Left ventricle myocardium superior (tissue), 1 donor: ENCODE results near the gene FARP1. TPM values are rescaled to one million over a fixed set of nuclear protein-coding genes. Genes with fewer than 3 reads are reported as not detected.

Source experiments
- ATAC-seq: fragments of 200-7000 bp; cut with Tn5 transposase; one replicate; pipeline ENCODE4 v1.9.1; 2020; ENCODE audit warnings: mild to moderate bottlenecking, moderate library complexity
- DNase-seq: peaks from one replicate; pipeline ENCODE4 v3.0.0-alpha.2; 2020
- intact Hi-C: fragments of 100-400 bp; cut with micrococcal nuclease; formaldehyde crosslinking; loops from one replicate; pipeline ENCODE4 v1.11.0; 2022
- total RNA-seq: library from RNA; stranded (reverse); fragmentation: NEBNext Ultra II Directional; extraction: Animal tissue kit (Norgen Biotek cat#: 25700); gene quantifications from one replicate; pipeline ENCODE4 v1.2.1, GENCODE V29; 2021
- donor health status: DM: no; HTN: yes; CAD: no; lungs with severe emphysema.

The FARP1 gene
- total RNA-seq, 1 donor from 2014 or later = 14.9 TPM

- no peak for ATAC-seq
- intact Hi-C loops = no loop called here
- DNase-seq = no peak
Observed at GRCh38 chr13:98240135-98240534, 97.2 kb downstream of the FARP1 start.

DNA sequence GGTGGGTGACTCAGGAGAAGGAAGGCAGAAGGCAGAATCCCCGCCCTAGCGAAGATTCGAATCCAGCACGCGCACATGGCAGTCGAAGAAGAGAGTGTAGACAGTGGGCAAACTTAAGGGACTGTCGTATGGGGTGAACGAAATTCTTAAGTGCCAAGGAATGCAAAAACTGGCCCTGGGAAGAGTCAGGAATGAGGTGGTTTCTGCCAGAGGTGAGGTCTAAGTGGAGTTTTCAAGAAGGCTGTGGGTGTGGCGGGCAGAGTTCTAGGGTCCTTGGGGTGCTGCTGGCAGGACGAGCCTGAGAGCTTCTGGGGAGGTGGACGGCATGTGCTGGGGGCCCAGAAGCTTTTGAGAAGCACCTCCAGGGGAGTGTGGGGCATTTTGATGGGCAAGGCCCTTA lies 98.1 kb downstream of the FARP1 start:
- no peak for DNase-seq
- intact Hi-C loops = no loop called here
- no peak for ATAC-seq

- ATAC-seq (no peak), DNase-seq (no peak)
- intact Hi-C loops = no loop called here
Observed at GRCh38 chr13:98241976-98242375, 99.1 kb downstream of the FARP1 start.

DNA sequence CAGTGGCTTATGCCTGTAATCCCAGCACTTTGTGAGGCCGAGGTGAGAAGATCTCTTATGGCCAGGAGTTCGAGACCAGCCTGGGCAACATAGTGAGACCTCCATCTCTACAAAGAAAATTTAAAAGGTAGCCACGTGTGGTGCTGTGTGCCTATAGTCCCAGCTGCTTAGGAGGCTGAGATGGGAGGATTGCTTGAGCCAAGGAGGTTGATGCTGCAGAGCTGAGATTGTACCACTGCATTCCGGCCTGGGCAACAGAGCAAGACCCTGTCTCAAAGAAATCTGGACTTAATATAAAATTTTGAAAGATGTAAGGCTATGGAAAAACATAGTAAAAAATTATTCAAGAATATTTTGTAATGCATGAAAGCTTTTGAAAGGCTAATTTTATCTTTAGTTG lies 99.5 kb downstream of the FARP1 start:
- DNase-seq (no peak), ATAC-seq (no peak)
- intact Hi-C loops = no loop called here

GRCh38 chr13:98243929-98244272 lies 101.0 kb downstream of the FARP1 start:
- intact Hi-C loops = no loop called here
- ATAC-seq (no peak), DNase-seq (no peak)

- no peak for DNase-seq
- intact Hi-C loops = no loop called here
- ATAC-seq = no peak
Observed at GRCh38 chr13:98246538-98247172, 103.8 kb downstream of the FARP1 start.

DNA sequence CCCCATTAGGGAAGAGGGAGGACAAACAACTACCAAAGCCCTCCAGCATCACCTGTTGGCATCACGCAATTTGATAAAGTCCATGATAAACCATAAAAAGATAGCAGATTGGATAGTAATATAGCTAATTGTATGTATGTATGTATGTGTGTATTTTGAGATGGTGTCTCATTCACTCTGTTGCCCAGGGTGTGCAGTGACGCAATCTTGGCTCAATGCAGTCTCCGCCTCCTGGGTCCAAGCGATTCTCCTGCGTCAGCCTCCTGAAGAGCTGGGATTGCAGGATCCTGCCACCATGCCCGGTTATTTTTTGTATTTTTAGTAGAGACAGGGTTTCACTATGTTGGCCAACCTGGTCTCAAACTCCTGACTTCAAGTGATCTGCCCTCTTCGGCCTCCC lies 108.8 kb downstream of the FARP1 start:
- DNase-seq (no peak), ATAC-seq (no peak)
- intact Hi-C loops = no loop called here

DNA sequence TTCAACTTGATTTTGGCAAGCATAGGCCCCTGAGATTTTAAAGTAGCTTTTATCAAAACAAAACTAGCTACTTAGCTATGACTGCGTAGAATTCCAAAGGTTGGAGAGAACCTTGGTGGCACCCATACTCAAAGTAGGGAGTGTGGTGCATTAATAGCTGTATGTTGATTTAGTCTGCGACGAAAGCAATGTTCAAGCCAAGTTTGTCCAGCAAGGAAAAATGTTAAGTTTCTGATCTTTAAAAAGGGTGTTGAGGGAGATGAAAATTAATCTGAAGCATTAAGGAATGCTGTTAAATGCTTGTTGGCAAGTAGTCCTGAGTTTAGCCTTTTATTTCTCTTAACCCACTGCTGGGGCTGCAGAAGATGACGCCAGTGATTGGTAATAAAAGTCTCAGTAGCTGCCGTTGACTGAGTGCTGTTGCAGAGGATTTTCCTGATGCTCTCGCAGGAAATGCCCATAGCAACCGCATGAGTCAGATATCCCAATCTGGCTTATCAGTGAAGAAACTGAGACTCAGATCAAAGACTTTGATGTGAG lies 110.1 kb downstream of the FARP1 start:
- DNase-seq (no peak), ATAC-seq (no peak)
- intact Hi-C loops = no loop called here

- DNase-seq (no peak), ATAC-seq (no peak)
- intact Hi-C loops = no loop called here
Observed at GRCh38 chr13:98253526-98253925, 110.6 kb downstream of the FARP1 start.

DNA sequence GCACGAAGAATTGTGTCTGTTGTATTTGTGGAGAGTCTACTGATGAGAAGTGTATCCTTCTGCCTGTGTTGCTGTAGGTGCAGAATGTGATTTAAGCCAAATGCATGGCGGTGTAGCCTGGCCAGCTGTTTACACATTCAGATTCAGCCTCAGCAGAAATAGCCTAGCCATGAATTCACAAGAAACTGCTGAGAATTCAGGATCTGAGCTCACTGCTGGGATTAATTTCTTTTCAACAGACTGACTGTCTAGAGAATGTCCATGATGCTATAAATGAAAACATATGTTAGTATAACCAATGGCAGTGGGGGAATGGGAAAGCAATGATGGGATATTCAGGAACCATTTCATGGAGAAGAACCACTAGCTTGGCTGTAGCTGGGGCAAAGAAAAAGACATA lies 111.6 kb downstream of the FARP1 start:
- no peak for DNase-seq
- intact Hi-C loops = no loop called here
- no peak for ATAC-seq

- intact Hi-C loops = no loop called here
- DNase-seq = no peak
- ATAC-seq = no peak
Observed at GRCh38 chr13:98258226-98258625, 115.3 kb downstream of the FARP1 start.

DNA sequence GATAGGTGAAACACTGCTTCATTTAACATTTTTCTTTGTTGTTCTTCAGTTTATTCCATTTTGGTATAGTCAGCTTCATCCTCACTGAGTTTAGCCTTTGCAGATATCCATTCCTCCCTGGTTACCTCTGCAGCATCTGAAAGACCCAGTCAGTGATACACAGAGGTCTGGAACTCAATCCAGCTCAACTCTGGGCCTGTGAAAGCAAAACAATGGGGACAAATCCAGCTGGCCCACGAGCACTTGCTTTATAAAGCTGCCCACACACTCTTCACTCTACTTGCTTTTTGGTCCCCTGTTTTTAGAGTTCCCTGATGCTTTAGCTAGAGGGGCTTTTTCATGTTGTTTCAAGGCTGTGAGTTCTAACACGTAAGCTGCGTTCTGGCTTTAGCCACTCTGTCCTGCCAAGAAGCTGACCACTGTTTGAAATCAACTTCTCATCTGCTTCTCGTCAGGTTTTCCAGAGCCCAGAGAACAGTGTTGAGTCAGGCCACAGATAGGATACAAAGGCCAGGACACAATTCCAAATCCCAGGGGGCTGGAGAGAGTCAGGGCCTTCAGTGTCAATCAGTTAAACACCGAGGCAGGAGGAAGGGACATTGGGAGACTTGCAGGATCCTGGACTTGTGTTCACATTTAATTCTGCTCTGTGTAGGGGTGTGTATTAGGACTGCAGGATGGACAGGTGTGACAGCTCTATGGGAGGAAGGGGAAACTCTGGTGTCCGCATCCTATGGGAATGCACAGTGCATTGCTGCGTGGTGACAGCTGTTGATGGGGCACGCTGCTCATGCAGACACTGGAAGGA lies 117.7 kb downstream of the FARP1 start:
- DNase-seq = no peak
- ATAC-seq = peak; percentile 22
- intact Hi-C loops = no loop called here

DNA sequence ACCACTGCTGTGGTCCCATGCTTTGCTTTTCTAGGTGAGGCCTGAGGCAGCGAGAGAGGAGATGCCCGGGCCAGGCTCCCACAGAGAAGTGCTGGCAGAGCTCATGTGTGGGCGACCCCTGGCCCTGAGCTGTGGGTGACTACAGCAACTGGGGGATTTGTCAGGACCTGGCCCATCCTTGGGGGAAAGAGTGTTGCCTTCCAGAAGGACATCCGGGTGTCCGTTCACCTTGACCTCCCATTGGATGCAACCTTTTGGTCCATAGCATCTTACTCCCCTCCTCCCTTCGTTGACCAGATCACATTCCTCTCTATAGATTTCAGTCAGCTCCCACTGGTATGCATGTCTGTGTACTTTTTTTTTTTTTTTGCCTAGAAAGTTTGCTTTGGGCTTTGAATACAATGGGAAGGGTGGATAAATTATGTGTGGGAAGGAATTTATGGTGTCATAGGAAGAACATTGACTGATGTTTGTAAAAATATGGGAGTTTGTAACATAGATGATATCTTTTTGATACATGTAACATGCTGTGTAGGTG lies 118.3 kb downstream of the FARP1 start:
- intact Hi-C loops = no loop called here
- ATAC-seq (no peak), DNase-seq (no peak)

DNA sequence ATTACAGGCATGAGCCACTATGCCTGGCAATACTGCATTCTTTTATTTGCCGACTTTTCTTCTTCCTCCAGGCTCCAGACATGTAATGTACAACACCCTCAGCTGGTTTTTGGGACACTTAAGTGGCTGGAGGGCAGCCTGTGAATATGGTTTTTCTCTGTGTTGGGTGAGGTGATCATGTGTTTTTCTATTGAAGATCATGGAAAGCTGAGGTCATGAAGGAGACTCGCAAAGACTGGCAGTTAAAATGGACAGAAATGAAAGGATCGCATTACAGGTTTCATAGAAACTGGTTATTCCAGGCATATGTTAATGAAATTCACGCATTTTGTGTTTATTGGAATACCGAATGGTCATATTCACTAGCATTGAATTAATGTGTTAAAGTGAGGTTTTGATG lies 119.4 kb downstream of the FARP1 start:
- DNase-seq (no peak), ATAC-seq (no peak)
- intact Hi-C loops = no loop called here

- intact Hi-C loops = no loop called here
- DNase-seq = no peak
Observed at GRCh38 chr13:98263841-98264240, 120.9 kb downstream of the FARP1 start.

DNA sequence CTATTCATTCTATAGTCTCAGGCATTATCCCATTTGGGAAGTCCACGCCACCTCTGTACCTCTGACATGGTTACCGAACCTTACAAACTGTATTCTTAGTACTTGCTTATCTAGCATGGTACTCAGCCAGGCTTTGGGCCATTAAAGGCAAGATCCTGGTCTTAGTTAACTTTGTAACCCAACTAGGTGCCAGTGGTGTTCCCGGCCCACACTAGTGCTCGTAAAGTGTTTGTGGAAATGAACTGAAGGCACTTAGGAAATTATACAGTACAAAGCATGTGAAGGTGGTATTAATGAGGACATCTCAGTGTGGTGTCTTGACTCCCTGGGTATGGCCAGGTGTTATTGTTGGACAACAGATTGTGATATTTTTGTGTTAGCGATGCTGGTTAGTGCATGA lies 122.0 kb downstream of the FARP1 start:
- intact Hi-C loops = no loop called here
- no peak for DNase-seq

More at GRCh38 chr13:98263841-98264240, 120.9 kb downstream of the FARP1 start:
- ATAC-seq = no peak

DNA sequence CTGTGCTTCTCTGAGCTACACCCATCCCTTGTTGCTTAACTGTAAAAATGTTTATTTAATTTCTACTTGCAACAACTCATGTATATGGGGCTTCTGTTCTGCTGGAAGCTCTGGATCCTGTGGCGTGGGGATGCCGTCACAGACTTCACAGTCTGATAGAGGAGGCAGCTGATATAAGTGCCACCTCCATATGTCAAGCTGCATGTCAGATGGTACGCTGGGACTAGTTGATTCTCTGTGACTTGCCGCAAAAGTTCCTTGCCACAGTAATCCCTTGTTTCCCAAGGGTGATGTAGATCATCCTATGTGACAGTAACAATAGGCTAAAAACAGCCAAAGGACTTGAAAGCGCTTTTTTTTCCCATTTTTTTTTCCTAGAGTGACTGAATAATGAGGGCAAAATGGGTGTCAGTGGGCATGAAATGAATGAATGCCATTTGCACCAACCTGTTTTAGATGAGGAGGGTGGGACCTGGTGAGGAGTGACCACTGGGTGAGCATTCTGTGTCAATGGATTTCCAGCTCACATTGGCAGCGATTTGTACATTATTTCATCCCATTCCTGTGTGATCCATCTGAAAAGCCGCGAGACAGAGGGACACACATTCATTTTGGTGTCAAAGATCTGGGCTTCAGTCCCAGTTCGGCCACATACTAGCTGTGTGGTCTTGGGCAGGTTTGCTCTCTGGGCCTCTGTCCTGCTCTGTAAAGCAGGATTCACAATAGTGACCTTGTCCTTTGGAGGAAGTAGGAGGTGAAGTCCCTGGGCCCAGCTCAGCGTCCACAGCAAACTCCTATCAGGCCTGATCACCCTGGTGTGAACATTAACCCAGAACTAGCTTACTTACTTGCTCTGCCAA lies 123.0 kb downstream of the FARP1 start:
- ATAC-seq (peak; percentile 24), DNase-seq (no peak)
- intact Hi-C loops = no loop called here

More for the DNA sequence above, 122.0 kb downstream of the FARP1 start:
- no peak for ATAC-seq

- ATAC-seq (peak; percentile 70), DNase-seq (no peak)
- intact Hi-C loops = no loop called here
Observed at GRCh38 chr13:98267080-98267912, 124.4 kb downstream of the FARP1 start.

DNA sequence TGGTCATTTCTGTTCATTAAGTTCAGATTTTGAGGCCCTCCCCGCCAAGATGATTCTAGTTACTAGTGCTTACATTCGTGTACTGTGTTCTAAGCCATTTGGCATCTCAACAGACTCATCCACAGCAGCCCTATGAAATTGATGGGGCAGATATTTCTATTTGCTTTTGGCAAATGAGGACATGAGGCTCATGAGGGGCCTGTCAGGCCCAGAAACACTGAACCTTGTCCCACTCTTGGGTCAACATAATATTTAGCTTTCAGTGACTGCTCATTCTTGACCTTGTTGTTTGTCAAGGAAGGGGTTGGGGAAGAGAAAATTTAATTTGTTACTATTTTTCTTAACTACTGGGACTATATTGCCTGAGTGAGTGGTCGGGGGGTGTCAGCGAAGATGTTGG lies 126.5 kb downstream of the FARP1 start:
- ATAC-seq = no peak
- intact Hi-C loops = no loop called here
- no peak for DNase-seq
